Astrocyte (in vitro differentiated cells and primary cell): Measurements from ENCODE around the gene PRKCA. TPM values are rescaled to one million over a fixed set of nuclear protein-coding genes. Genes with fewer than 3 reads are reported as not detected.

Source experiments
- DNase-seq: peaks from one replicate; pipeline ENCODE4 v3.0.0-alpha.2; 2010; ENCODE audit warnings: low read depth
- FAIRE-seq: peaks from 2 replicates; lab custom pipeline; 2011; peaks lifted over from hg19 to GRCh38; lab: Jason Lieb, UNC
- H2AFZ ChIP-seq: 2 replicates; pipeline ENCODE4 v1.6.0; 2012; ENCODE audit warnings: low read depth, low read length, inconsistent platforms
- H3K27ac ChIP-seq: 2 replicates; pipeline ENCODE4 v1.5.1; 2011; ENCODE audit warnings: low read depth, low read length, inconsistent platforms
- H3K27me3 ChIP-seq: 2 replicates; pipeline ENCODE4 v1.6.0; 2011; ENCODE audit warnings: low read length, inconsistent platforms; ENCODE audit not compliant: insufficient read depth
- H3K36me3 ChIP-seq: 2 replicates; pipeline ENCODE4 v1.5.1; 2011; ENCODE audit warnings: low read length, inconsistent platforms; ENCODE audit not compliant: insufficient read depth
- H3K4me1 ChIP-seq: 2 replicates; pipeline ENCODE4 v1.5.1; 2011; ENCODE audit warnings: low read length, inconsistent platforms; ENCODE audit not compliant: insufficient read depth
- H3K4me2 ChIP-seq: 2 replicates; pipeline ENCODE4 v1.6.0; 2012; ENCODE audit warnings: low read length, inconsistent platforms
- H3K4me3 ChIP-seq: 2 replicates; pipeline ENCODE4 v1.5.1; 2011; ENCODE audit warnings: low read depth, mild to moderate bottlenecking, low read length, inconsistent platforms; ENCODE audit not compliant: insufficient read depth
- H3K79me2 ChIP-seq: 2 replicates; pipeline ENCODE4 v1.6.0; 2012; ENCODE audit warnings: mild to moderate bottlenecking, low read length, inconsistent platforms; ENCODE audit not compliant: insufficient read depth
- H3K9ac ChIP-seq: 2 replicates; pipeline ENCODE4 v1.6.0; 2012; ENCODE audit warnings: mild to moderate bottlenecking, low read length, inconsistent platforms
- H3K9me3 ChIP-seq: 2 replicates; pipeline ENCODE4 v1.5.1; 2012; ENCODE audit warnings: low read depth, mild to moderate bottlenecking, low read length, inconsistent platforms; ENCODE audit not compliant: insufficient read depth
- H4K20me1 ChIP-seq: 2 replicates; pipeline ENCODE4 v1.6.0; 2012; ENCODE audit warnings: low read length, inconsistent platforms; ENCODE audit not compliant: insufficient read depth
- H3K27ac Mint-ChIP-seq: one replicate; pipeline ENCODE4 v1.8.0; 2021; ENCODE audit warnings: mild to moderate bottlenecking, mixed read lengths; ENCODE audit not compliant: unreplicated experiment
- H3K27me3 Mint-ChIP-seq: one replicate; pipeline ENCODE4 v1.8.0; 2021; ENCODE audit warnings: low read depth, mixed read lengths; ENCODE audit not compliant: unreplicated experiment
- H3K36me3 Mint-ChIP-seq: one replicate; pipeline ENCODE4 v1.8.0; 2021; ENCODE audit warnings: low read depth, mixed read lengths; ENCODE audit not compliant: unreplicated experiment
- H3K4me1 Mint-ChIP-seq: one replicate; pipeline ENCODE4 v1.8.0; 2021; ENCODE audit warnings: low read depth, mixed read lengths; ENCODE audit not compliant: unreplicated experiment
- H3K4me3 Mint-ChIP-seq: one replicate; pipeline ENCODE4 v1.8.0; 2021; ENCODE audit warnings: mild to moderate bottlenecking, moderate library complexity, mixed read lengths; ENCODE audit not compliant: unreplicated experiment
- H3K9me3 Mint-ChIP-seq: one replicate; pipeline ENCODE4 v1.8.0; 2021; ENCODE audit warnings: mild to moderate bottlenecking, mixed read lengths; ENCODE audit not compliant: unreplicated experiment
- CTCF ChIP-seq: IDR thresholded peaks from 2 replicates; pipeline ENCODE4 v1.5.1; 2011; ENCODE audit warnings: low read depth, mild to moderate bottlenecking, inconsistent platforms, low read length, moderate library complexity; ENCODE audit not compliant: insufficient read depth
- EZH2 ChIP-seq: IDR thresholded peaks from 2 replicates; pipeline ENCODE4 v1.6.1; 2012; ENCODE audit warnings: mild to moderate bottlenecking, low read length, inconsistent platforms; ENCODE audit not compliant: insufficient read depth
- total RNA-seq: library from RNA; stranded (reverse); gene quantifications from 2 replicates; pipeline ENCODE4 v1.2.1, GENCODE V29; 2021

PRKCA gene
- total RNA-seq, 1 donor from 2014 or later: 49.9 TPM

GRCh38 chr17:66662496-66662895 lies 360.1 kb downstream of the PRKCA start:
- TF ChIP-seq EZH2 (no peak), CTCF (no peak)
- Histone ChIP-seq H3K36me3 (no peaks in the 10 kb centered on the region), H2AFZ (no peak overlapping the region), H3K4me1 (peaks cover 7% of the 10 kb centered on the region), H3K9ac (no peak overlapping the region), H3K4me2 (no peak overlapping the region), H3K27ac (no peak overlapping the region), H3K79me2 (no peaks in the 10 kb centered on the region), H3K9me3 (no peaks in the 10 kb centered on the region), H3K4me3 (no peak overlapping the region), H3K27me3 (no peaks in the 10 kb centered on the region), H4K20me1 (peaks cover 25% of the 10 kb centered on the region)
- no peak for DNase-seq
- Mint-ChIP-seq H3K4me3 (no peak overlapping the region), H3K36me3 (peaks cover 20% of the 10 kb centered on the region), H3K27ac (no peak overlapping the region), H3K27me3 (no peaks in the 10 kb centered on the region), H3K4me1 (peaks cover 13% of the 10 kb centered on the region), H3K9me3 (peaks cover 1% of the 10 kb centered on the region)
- no peak for FAIRE-seq

GRCh38 chr17:66663041-66663606 lies 360.7 kb downstream of the PRKCA start:
- H4K20me1 ChIP-seq: peaks cover 25% of the 10 kb centered on the region
- H3K9me3 ChIP-seq: no peaks in the 10 kb centered on the region
- Mint-ChIP-seq H3K36me3 (peaks cover 17% of the 10 kb centered on the region), H3K4me3 (no peak overlapping the region), H3K4me1 (peaks cover 11% of the 10 kb centered on the region), H3K9me3 (peaks cover 1% of the 10 kb centered on the region), H3K27ac (no peak overlapping the region), H3K27me3 (no peaks in the 10 kb centered on the region)
- H3K27me3 ChIP-seq: no peaks in the 10 kb centered on the region
- no peak overlapping the region for H3K4me3 ChIP-seq
- H3K4me1 ChIP-seq: peaks cover 7% of the 10 kb centered on the region
- H3K27ac ChIP-seq: no peak overlapping the region
- no peak overlapping the region for H2AFZ ChIP-seq
- H3K9ac ChIP-seq: no peak overlapping the region
- H3K4me2 ChIP-seq: no peak overlapping the region
- TF ChIP-seq EZH2 (no peak), CTCF (no peak)
- FAIRE-seq (no peak), DNase-seq (no peak)
- H3K79me2 ChIP-seq: no peaks in the 10 kb centered on the region
- no peaks in the 10 kb centered on the region for H3K36me3 ChIP-seq

- Histone ChIP-seq H2AFZ (no peak overlapping the region), H3K79me2 (no peaks in the 10 kb centered on the region), H3K9ac (no peak overlapping the region), H3K27ac (no peak overlapping the region), H3K36me3 (no peaks in the 10 kb centered on the region), H3K4me2 (no peak overlapping the region), H3K4me1 (peaks cover 7% of the 10 kb centered on the region), H3K4me3 (no peak overlapping the region), H3K27me3 (no peaks in the 10 kb centered on the region), H4K20me1 (peaks cover 25% of the 10 kb centered on the region), H3K9me3 (no peaks in the 10 kb centered on the region)
- Mint-ChIP-seq H3K27me3 (no peaks in the 10 kb centered on the region), H3K9me3 (no peaks in the 10 kb centered on the region), H3K27ac (no peak overlapping the region), H3K4me3 (no peak overlapping the region), H3K4me1 (peaks cover 11% of the 10 kb centered on the region), H3K36me3 (peaks cover 8% of the 10 kb centered on the region)
- FAIRE-seq (no peak), DNase-seq (no peak)
- no peak for TF ChIP-seq CTCF
- TF ChIP-seq EZH2: no peak
These were observed 361.9 kb downstream of the PRKCA start for GRCh38 chr17:66664336-66664735.
